Testis (tissue), 2 donors: ENCODE data around the gene SLC22A23.

Experiments used
- POLR2A ChIP-seq: fragments of 450-650 bp; IDR thresholded peaks from one replicate; pipeline ENCODE4 v1.6.1; 2017; ENCODE audit warnings: antibody characterized with exemption, mild to moderate bottlenecking, moderate library complexity
- TF ChIP-seq, protein P1 (sequence below), 3 experiments: fragments of 450-650 bp in 2 of 3; fragments of 200-600 bp in 1 of 3; sonication (generic) in 1 of 3; IDR thresholded peaks; one replicate each; pipeline ENCODE4 v1.5.1; 2016 to 2019; ENCODE audit warnings: antibody characterized with exemption in 3 of 3, mild to moderate bottlenecking in 2 of 3, moderate library complexity in 1 of 3

DNA sequence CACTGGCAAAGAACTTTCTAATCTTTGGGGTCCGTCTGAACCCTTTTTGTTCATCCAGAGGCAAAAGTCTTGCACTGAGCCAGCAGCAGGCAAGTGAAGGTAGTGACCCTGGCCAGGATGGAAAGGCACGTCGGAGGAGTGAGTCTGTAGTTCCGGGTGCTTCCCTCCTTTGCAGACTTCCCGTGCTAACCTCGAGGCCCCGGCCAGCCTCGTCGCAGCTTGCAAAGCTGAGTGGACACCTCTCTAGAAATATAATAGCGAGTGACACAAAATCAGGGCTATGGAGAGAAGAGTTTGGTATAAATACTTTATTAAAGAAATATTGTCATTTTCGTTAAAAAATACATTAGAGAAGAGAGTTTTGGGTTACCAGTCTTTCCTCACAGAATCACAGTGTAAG, 188.2 kb downstream of the SLC22A23 start:
- TF ChIP-seq, protein P1, sequence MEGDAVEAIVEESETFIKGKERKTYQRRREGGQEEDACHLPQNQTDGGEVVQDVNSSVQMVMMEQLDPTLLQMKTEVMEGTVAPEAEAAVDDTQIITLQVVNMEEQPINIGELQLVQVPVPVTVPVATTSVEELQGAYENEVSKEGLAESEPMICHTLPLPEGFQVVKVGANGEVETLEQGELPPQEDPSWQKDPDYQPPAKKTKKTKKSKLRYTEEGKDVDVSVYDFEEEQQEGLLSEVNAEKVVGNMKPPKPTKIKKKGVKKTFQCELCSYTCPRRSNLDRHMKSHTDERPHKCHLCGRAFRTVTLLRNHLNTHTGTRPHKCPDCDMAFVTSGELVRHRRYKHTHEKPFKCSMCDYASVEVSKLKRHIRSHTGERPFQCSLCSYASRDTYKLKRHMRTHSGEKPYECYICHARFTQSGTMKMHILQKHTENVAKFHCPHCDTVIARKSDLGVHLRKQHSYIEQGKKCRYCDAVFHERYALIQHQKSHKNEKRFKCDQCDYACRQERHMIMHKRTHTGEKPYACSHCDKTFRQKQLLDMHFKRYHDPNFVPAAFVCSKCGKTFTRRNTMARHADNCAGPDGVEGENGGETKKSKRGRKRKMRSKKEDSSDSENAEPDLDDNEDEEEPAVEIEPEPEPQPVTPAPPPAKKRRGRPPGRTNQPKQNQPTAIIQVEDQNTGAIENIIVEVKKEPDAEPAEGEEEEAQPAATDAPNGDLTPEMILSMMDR (IDR thresholded peaks at IDR 0.05) = no peak
- TF ChIP-seq POLR2A = no peak
